Osteoblast (primary cell): ENCODE data around the gene PLXNA2. TPM values are rescaled to one million over a fixed set of nuclear protein-coding genes. Genes with fewer than 3 reads are reported as not detected.

ENCODE experiments used
- DNase-seq: peaks from one replicate; pipeline ENCODE4 v3.0.0; 2011; ENCODE audit warnings: low spot score, mixed read lengths; ENCODE audit not compliant: insufficient read length; ENCODE audit errors: missing footprints
- H2AFZ ChIP-seq: 2 replicates; pipeline ENCODE4 v1.6.0; 2011; ENCODE audit warnings: mild to moderate bottlenecking, low read length
- H3K27ac ChIP-seq: 2 replicates; pipeline ENCODE4 v1.5.1; 2011; ENCODE audit warnings: mild to moderate bottlenecking, low read depth, low read length, moderate library complexity
- H3K27me3 ChIP-seq: 2 replicates; pipeline ENCODE4 v1.6.0; 2012; ENCODE audit warnings: mild to moderate bottlenecking, control low read depth, inconsistent platforms, low read length, moderate library complexity; ENCODE audit not compliant: insufficient read depth
- H3K36me3 ChIP-seq: 2 replicates; pipeline ENCODE4 v1.5.1; 2011; ENCODE audit warnings: mild to moderate bottlenecking, low read length, control low read depth, moderate library complexity; ENCODE audit not compliant: insufficient read depth
- H3K4me1 ChIP-seq: 2 replicates; pipeline ENCODE4 v1.5.1; 2011; ENCODE audit warnings: mild to moderate bottlenecking, low read length, control low read depth, moderate library complexity; ENCODE audit not compliant: insufficient read depth
- H3K4me2 ChIP-seq: 2 replicates; pipeline ENCODE4 v1.6.0; 2011; ENCODE audit warnings: mild to moderate bottlenecking, low read length; ENCODE audit not compliant: insufficient read depth
- H3K4me3 ChIP-seq: fragments of 200-600 bp; sonication (generic); 3 replicates; pipeline ENCODE4 v1.5.1; 2012; ENCODE audit warnings: mild to moderate bottlenecking, low read length, inconsistent platforms; ENCODE audit not compliant: insufficient read depth
- H3K79me2 ChIP-seq: 2 replicates; pipeline ENCODE4 v1.6.0; 2012; ENCODE audit warnings: mild to moderate bottlenecking, low read length, control low read depth, inconsistent platforms; ENCODE audit not compliant: insufficient read depth
- H3K9me3 ChIP-seq: 2 replicates; pipeline ENCODE4 v1.5.1; 2011; ENCODE audit warnings: low read depth, low read length, control low read depth
- H4K20me1 ChIP-seq: 2 replicates; pipeline ENCODE4 v1.6.0; 2012; ENCODE audit warnings: mild to moderate bottlenecking, low read length, control low read depth; ENCODE audit not compliant: insufficient read depth
- CTCF ChIP-seq: IDR thresholded peaks from 2 replicates; pipeline ENCODE4 v1.5.1; 2011; ENCODE audit warnings: mild to moderate bottlenecking, low read depth, low read length, moderate library complexity; ENCODE audit errors: extremely low read depth
- total RNA-seq: library from RNA; depleted of rRNA; stranded (reverse); fragments of >200 nt; gene quantifications from 2 replicates; pipeline ENCODE4 v1.2.3, GENCODE V29; 2012

Gene PLXNA2
- total RNA-seq, 1 donor, result 3.3 TPM

GRCh38 chr1:208019257-208019656 is 224.9 kb downstream of the PLXNA2 start:
- Histone ChIP-seq H3K27me3 (no peaks in the 10 kb centered on the region), H2AFZ (no peak overlapping the region), H3K79me2 (no peaks in the 10 kb centered on the region), H3K4me3 (no peak overlapping the region), H3K27ac (no peak overlapping the region), H3K36me3 (no peaks in the 10 kb centered on the region), H4K20me1 (no peaks in the 10 kb centered on the region), H3K9me3 (no peaks in the 10 kb centered on the region), H3K4me1 (peaks cover 7% of the 10 kb centered on the region), H3K4me2 (no peak overlapping the region)
- no peak for TF ChIP-seq CTCF
- no peak for DNase-seq

GRCh38 chr1:208015255-208015654 is 228.9 kb downstream of the PLXNA2 start:
- no peaks in the 10 kb centered on the region for H4K20me1 ChIP-seq
- H3K4me1 ChIP-seq, result no peaks in the 10 kb centered on the region
- no peaks in the 10 kb centered on the region for H3K79me2 ChIP-seq
- DNase-seq, result no peak
- no peaks in the 10 kb centered on the region for H3K27me3 ChIP-seq
- no peaks in the 10 kb centered on the region for H3K9me3 ChIP-seq
- H3K4me3 ChIP-seq, result no peak overlapping the region
- H3K27ac ChIP-seq, result no peak overlapping the region
- TF ChIP-seq CTCF, result no peak
- H3K36me3 ChIP-seq, result no peaks in the 10 kb centered on the region
- no peak overlapping the region for H2AFZ ChIP-seq
- no peak overlapping the region for H3K4me2 ChIP-seq

- Histone ChIP-seq H3K27me3 (no peaks in the 10 kb centered on the region), H3K4me1 (peaks cover 8% of the 10 kb centered on the region), H3K79me2 (no peaks in the 10 kb centered on the region), H2AFZ (no peak overlapping the region), H3K36me3 (no peaks in the 10 kb centered on the region), H4K20me1 (no peaks in the 10 kb centered on the region), H3K27ac (no peak overlapping the region), H3K4me2 (no peak overlapping the region), H3K4me3 (no peak overlapping the region), H3K9me3 (no peaks in the 10 kb centered on the region)
- no peak for TF ChIP-seq CTCF
- DNase-seq, result no peak
Measured at GRCh38 chr1:208013210-208013609, 231.0 kb downstream of the PLXNA2 start.

- no peak for DNase-seq
- no peak overlapping the region for H2AFZ ChIP-seq
- peaks cover 13% of the 10 kb centered on the region for H3K4me1 ChIP-seq
- no peaks in the 10 kb centered on the region for H3K9me3 ChIP-seq
- H3K4me2 ChIP-seq, result no peak overlapping the region
- no peaks in the 10 kb centered on the region for H3K36me3 ChIP-seq
- H3K27ac ChIP-seq, result no peak overlapping the region
- H4K20me1 ChIP-seq, result no peaks in the 10 kb centered on the region
- no peak overlapping the region for H3K4me3 ChIP-seq
- H3K79me2 ChIP-seq, result no peaks in the 10 kb centered on the region
- no peaks in the 10 kb centered on the region for H3K27me3 ChIP-seq
- TF ChIP-seq CTCF, result no peak
Measured at GRCh38 chr1:208012721-208013120, 231.5 kb downstream of the PLXNA2 start.
